GM23338 (cell line): ENCODE measurements around the gene MACO1. TPM values are rescaled to one million over a fixed set of nuclear protein-coding genes. Genes with fewer than 3 reads are reported as not detected.

Source experiments
- ATAC-seq: fragments of 200-7000 bp; cut with Tn5 transposase; 3 replicates; pipeline ENCODE4 v1.9.1; 2020
- DNase-seq: peaks from one replicate; pipeline ENCODE4 v3.0.0-alpha.2; 2015; ENCODE audit warnings: low spot score
- H2AFZ ChIP-seq: fragments of 200-600 bp; sonication (generic); 2 replicates; pipeline ENCODE4 v1.8.0; 2016; ENCODE audit warnings: antibody characterized with exemption, mild to moderate bottlenecking, moderate library complexity
- H3F3A ChIP-seq: fragments of 200-600 bp; sonication (generic); replicated peaks from 2 replicates; pipeline ENCODE4 v1.8.0; 2017; ENCODE audit warnings: antibody characterized with exemption, mixed run types, low read depth
- H3K27ac ChIP-seq: fragments of 200-600 bp; sonication (generic); 2 replicates; pipeline ENCODE4 v1.6.1; 2016; ENCODE audit warnings: low read depth
- H3K27me3 ChIP-seq: fragments of 200-600 bp; sonication (generic); 2 replicates; pipeline ENCODE4 v1.8.0; 2016; ENCODE audit warnings: mild to moderate bottlenecking, mixed run types, moderate library complexity; ENCODE audit not compliant: insufficient read depth
- H3K36me3 ChIP-seq: fragments of 200-600 bp; sonication (generic); 2 replicates; pipeline ENCODE4 v1.8.0; 2016; ENCODE audit warnings: mild to moderate bottlenecking; ENCODE audit not compliant: insufficient read depth
- H3K4me1 ChIP-seq: fragments of 200-600 bp; sonication (generic); 2 replicates; pipeline ENCODE4 v1.8.0; 2016; ENCODE audit warnings: mild to moderate bottlenecking, moderate library complexity; ENCODE audit not compliant: insufficient read depth
- H3K4me2 ChIP-seq: fragments of 200-600 bp; sonication (generic); 2 replicates; pipeline ENCODE4 v1.7.1; 2017; ENCODE audit warnings: mixed run types
- H3K4me3 ChIP-seq: fragments of 200-600 bp; sonication (generic); 2 replicates; pipeline ENCODE4 v1.6.1; 2016; ENCODE audit warnings: mixed run types
- H3K79me2 ChIP-seq: fragments of 200-600 bp; sonication (generic); replicated peaks from 2 replicates; pipeline ENCODE4 v1.8.0; 2017; ENCODE audit warnings: mild to moderate bottlenecking; ENCODE audit not compliant: insufficient read depth
- H3K9me2 ChIP-seq: fragments of 200-600 bp; sonication (generic); 2 replicates; pipeline ENCODE4 v1.8.0; 2017; ENCODE audit not compliant: insufficient read depth
- H4K20me1 ChIP-seq: fragments of 200-600 bp; sonication (generic); replicated peaks from 2 replicates; pipeline ENCODE4 v1.8.0; 2017; ENCODE audit warnings: mild to moderate bottlenecking; ENCODE audit not compliant: insufficient read depth
- H3K27ac Mint-ChIP-seq: 2 replicates; pipeline ENCODE4 v1.8.0; 2020; ENCODE audit warnings: inconsistent platforms, mild to moderate bottlenecking, moderate library complexity, mixed read lengths
- H3K27me3 Mint-ChIP-seq: 3 replicates; pipeline ENCODE4 v1.8.0; 2022; ENCODE audit warnings: low read depth, mild to moderate bottlenecking, moderate library complexity, mixed read lengths, inconsistent platforms; ENCODE audit not compliant: insufficient read depth, poor library complexity
- H3K36me3 Mint-ChIP-seq: 3 replicates; pipeline ENCODE4 v1.8.0; 2021; ENCODE audit warnings: low read depth, mild to moderate bottlenecking, inconsistent platforms, moderate library complexity, mixed read lengths
- H3K4me1 Mint-ChIP-seq: 3 replicates; pipeline ENCODE4 v1.8.0; 2020; ENCODE audit warnings: mild to moderate bottlenecking, inconsistent platforms, mixed read lengths
- H3K4me3 Mint-ChIP-seq: 3 replicates; pipeline ENCODE4 v1.8.0; 2021; ENCODE audit warnings: moderate library complexity, mild to moderate bottlenecking, inconsistent platforms, mixed read lengths
- H3K9me3 Mint-ChIP-seq: 3 replicates; pipeline ENCODE4 v1.8.0; 2020; ENCODE audit warnings: moderate library complexity, mild to moderate bottlenecking, inconsistent platforms, mixed read lengths
- EZH2phosphoT487 ChIP-seq: fragments of 200-600 bp; sonication (generic); IDR thresholded peaks from one replicate; pipeline ENCODE4 v1.8.1; 2018; ENCODE audit warnings: antibody characterized with exemption; ENCODE audit not compliant: unreplicated experiment
- JUNB ChIP-seq: IDR thresholded peaks from one replicate; pipeline ENCODE4 v1.6.1; 2016; ENCODE audit warnings: antibody characterized with exemption; ENCODE audit not compliant: unreplicated experiment
- POLR2AphosphoS5 ChIP-seq: IDR thresholded peaks from 2 replicates; pipeline ENCODE4 v1.6.1; 2016; ENCODE audit warnings: antibody characterized with exemption, low read depth
- ZNF331 ChIP-seq: fragments of 250-450 bp; sonication (Bioruptor Pico); IDR thresholded peaks from 2 replicates; pipeline ENCODE4 v1.5.0; 2020; ENCODE audit warnings: low read depth, mild to moderate bottlenecking, moderate library complexity
- polyA plus RNA-seq: library from polyadenylated mRNA; unstranded; fragments of >200 nt; fragmentation: Nextera tagmentation; extraction: Ambion mirVana; gene quantifications from 2 replicates; pipeline ENCODE4 v1.2.1, GENCODE V29; 2016
- total RNA-seq: library from RNA; depleted of rRNA; stranded (reverse); fragments of >200 nt; shearing (Covaris generic); gene quantifications from 2 replicates; pipeline ENCODE4 v1.2.3, GENCODE V29; 2014
- TF ChIP-seq, protein P1 (sequence below), 2 experiments: fragments of 200-600 bp in 1 of 2; sonication (generic) in 1 of 2; conservative IDR thresholded peaks; 2 replicates each; pipeline versions ENCODE4 v1.5.1 to v1.6.1; 2016 to 2017; ENCODE audit warnings: antibody characterized with exemption in 2 of 2, low read depth in 2 of 2, mild to moderate bottlenecking in 2 of 2, moderate library complexity in 1 of 2
- TF ChIP-seq, protein P2 (sequence below): IDR thresholded peaks from 2 replicates; pipeline ENCODE4 v1.6.1; 2016; ENCODE audit warnings: antibody characterized with exemption

Gene MACO1
- total and polyA plus RNA-seq, 2 experiments from 2014 or later, result 9.8 to 10.6 TPM

DNA sequence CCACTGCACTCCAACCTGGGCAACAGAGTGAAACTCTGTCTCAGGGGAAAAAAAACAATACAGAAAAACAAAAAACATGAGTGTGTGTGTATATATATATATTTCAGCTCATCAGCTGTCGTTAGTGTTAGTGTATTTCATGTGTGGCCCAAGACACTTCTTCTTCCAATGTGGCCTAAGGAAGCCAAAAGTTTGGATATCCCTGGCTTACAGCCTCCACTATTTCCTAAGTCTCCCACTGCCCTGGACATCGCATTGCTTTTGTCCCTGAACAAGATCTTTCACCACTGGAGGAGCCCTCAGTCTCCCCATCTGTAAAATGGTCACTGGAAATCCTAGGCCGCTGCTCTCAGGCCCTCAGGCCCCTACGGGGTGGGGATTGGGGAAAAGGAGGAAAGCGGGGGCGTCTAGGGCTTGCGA lies 112.3 kb downstream of the MACO1 start:
- no peak for DNase-seq
- Mint-ChIP-seq H3K27me3 (peaks cover 8% of the 10 kb centered on the region), H3K36me3 (no peaks in the 10 kb centered on the region), H3K4me3 (peak overlapping the region; percentile 64), H3K4me1 (peaks cover 8% of the 10 kb centered on the region), H3K9me3 (no peaks in the 10 kb centered on the region), H3K27ac (no peak overlapping the region; the same call in 1 of the 2 replicates)
- TF ChIP-seq, protein P1, sequence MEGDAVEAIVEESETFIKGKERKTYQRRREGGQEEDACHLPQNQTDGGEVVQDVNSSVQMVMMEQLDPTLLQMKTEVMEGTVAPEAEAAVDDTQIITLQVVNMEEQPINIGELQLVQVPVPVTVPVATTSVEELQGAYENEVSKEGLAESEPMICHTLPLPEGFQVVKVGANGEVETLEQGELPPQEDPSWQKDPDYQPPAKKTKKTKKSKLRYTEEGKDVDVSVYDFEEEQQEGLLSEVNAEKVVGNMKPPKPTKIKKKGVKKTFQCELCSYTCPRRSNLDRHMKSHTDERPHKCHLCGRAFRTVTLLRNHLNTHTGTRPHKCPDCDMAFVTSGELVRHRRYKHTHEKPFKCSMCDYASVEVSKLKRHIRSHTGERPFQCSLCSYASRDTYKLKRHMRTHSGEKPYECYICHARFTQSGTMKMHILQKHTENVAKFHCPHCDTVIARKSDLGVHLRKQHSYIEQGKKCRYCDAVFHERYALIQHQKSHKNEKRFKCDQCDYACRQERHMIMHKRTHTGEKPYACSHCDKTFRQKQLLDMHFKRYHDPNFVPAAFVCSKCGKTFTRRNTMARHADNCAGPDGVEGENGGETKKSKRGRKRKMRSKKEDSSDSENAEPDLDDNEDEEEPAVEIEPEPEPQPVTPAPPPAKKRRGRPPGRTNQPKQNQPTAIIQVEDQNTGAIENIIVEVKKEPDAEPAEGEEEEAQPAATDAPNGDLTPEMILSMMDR (conservative IDR thresholded peaks at IDR 0.05; ENCODE audit: low read depth in 2 of 2), result no peak
- TF ChIP-seq, protein P2, sequence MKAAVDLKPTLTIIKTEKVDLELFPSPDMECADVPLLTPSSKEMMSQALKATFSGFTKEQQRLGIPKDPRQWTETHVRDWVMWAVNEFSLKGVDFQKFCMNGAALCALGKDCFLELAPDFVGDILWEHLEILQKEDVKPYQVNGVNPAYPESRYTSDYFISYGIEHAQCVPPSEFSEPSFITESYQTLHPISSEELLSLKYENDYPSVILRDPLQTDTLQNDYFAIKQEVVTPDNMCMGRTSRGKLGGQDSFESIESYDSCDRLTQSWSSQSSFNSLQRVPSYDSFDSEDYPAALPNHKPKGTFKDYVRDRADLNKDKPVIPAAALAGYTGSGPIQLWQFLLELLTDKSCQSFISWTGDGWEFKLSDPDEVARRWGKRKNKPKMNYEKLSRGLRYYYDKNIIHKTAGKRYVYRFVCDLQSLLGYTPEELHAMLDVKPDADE, result no peak
- TF ChIP-seq JUNB (no peak), EZH2phosphoT487 (no peak)
- peak overlapping the region; percentile 80 for H3K4me3 ChIP-seq
- ATAC-seq, result no peak
- peak overlapping the region; percentile 97 for H2AFZ ChIP-seq
- 0 out of 2 replicates have a peak, but pooled peaks cover 4% of the 10 kb centered on the region for H3K79me2 ChIP-seq
- H3K4me1 ChIP-seq, result peaks cover 9% of the 10 kb centered on the region; the same call in 1 of the 2 replicates
- no peak overlapping the region for H3K27ac ChIP-seq
- peak overlapping the region; percentile 92; the same call in 1 of the 2 replicates for H3K4me2 ChIP-seq
- H3K9me2 ChIP-seq, result no peaks in the 10 kb centered on the region
- 0 out of 2 replicates have a peak, but pooled peaks cover 7% of the 10 kb centered on the region for H3K27me3 ChIP-seq
- 0 out of 2 replicates have a peak, but pooled peaks cover 5% of the 10 kb centered on the region for H3F3A ChIP-seq
- H3K36me3 ChIP-seq, result no peaks in the 10 kb centered on the region
- H4K20me1 ChIP-seq, result peaks cover 12% of the 10 kb centered on the region; the same call in 1 of the 2 replicates

GRCh38 chr1:25543425-25544242 lies 112.9 kb downstream of the MACO1 start, which contains the start of gene LDLRAP1:
LDLRAP1 (plus strand) TSS chr1:25543606; CDS start chr1:25543699, 93 bp downstream.
- peaks cover 12% of the 10 kb centered on the region; the same call in 1 of the 2 replicates for H4K20me1 ChIP-seq
- Mint-ChIP-seq H3K4me3 (peak within 1 kb of the TSS; percentile 71), H3K36me3 (no peaks in the 10 kb centered on the region), H3K27ac (no peak within 1 kb of the TSS; the same call in 1 of the 2 replicates), H3K4me1 (peaks cover 8% of the 10 kb centered on the region), H3K9me3 (no peaks in the 10 kb centered on the region), H3K27me3 (peaks cover 8% of the 10 kb centered on the region)
- H3K27me3 ChIP-seq, result 0 out of 2 replicates have a peak, but pooled peaks cover 7% of the 10 kb centered on the region
- peak within 1 kb of the TSS; percentile 97 for H2AFZ ChIP-seq
- peaks cover 9% of the 10 kb centered on the region; the same call in 1 of the 2 replicates for H3K4me1 ChIP-seq
- peak; percentile 79 for ATAC-seq
- H3K4me3 ChIP-seq, result peak within 1 kb of the TSS; percentile 80
- 0 out of 2 replicates have a peak, but pooled peaks cover 5% of the 10 kb centered on the region for H3F3A ChIP-seq
- H3K79me2 ChIP-seq, result 0 out of 2 replicates have a peak, but pooled peaks cover 4% of the 10 kb centered on the region
- H3K9me2 ChIP-seq, result no peaks in the 10 kb centered on the region
- DNase-seq, result peak; percentile 82
- H3K36me3 ChIP-seq, result no peaks in the 10 kb centered on the region
- H3K4me2 ChIP-seq, result peak within 1 kb of the TSS; percentile 92
- no peak within 1 kb of the TSS for H3K27ac ChIP-seq
- TF ChIP-seq, protein P1 (conservative IDR thresholded peaks at IDR 0.05; ENCODE audit: low read depth in 2 of 2), result 0 out of 4 replicates have a peak, but pooled peaks of 1 of the 2 experiments have one; percentile 19
- TF ChIP-seq POLR2AphosphoS5 (peak; percentile 70), ZNF331 (CRISPR knock-in tag) (no peak)
